Endothelial cell of hepatic sinusoid (primary cell): ENCODE data around the gene ACOX3.

Source experiments
- in situ Hi-C: cut with HindIII; loops from 2 replicates; pipeline ENCODE4 v1.10.0; 2017; ENCODE audit warnings: low sequenced_read_pairs

Gene ACOX3

DNA sequence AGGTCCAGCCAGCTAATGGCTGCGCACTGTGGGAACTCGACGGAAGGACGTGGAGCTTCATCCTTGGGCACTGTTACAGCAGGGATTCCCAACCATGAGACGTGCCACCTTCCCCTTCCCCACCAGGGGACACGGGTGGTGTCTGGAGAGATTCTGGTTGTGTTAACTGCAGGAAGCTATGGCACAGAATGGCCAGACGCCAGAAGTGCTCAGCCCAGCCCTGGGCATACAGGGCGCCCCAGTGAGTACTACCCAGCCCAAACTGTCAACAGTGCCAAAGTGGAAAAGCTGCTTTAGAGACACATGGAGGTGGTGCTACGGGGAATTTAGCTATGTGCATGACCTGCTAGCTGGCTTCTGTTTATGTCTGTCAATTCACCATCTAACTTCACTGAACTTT lies 32.8 kb downstream of the ACOX3 start:
- in situ Hi-C loops, result loop anchor here (5.0 kb wide), 1 partner anchor 140 kb away; the partner anchor contains the start of gene HTRA3

DNA sequence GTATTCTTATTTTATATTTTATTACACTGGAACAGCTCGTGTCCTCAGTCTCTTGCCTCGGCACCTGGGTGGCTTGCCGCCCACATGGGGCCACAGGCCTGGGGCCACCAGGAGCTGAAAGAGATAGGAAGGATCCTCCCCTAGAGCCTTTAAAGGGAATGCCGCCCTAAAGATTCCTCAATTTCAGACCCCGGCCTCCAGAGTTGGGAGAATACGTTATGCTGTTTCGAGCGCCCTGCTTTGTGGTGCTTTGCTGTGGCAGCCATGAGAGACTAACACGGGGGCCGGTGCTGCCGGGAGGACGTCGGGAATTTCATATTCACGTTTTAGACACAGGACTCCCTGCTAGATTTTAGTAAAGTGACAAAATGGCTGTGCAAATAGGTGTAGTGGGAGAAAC lies 33.2 kb downstream of the ACOX3 start:
- in situ Hi-C loops, result loop anchor here (5.0 kb wide), 1 partner anchor 140 kb away; the partner anchor contains the start of gene HTRA3

DNA sequence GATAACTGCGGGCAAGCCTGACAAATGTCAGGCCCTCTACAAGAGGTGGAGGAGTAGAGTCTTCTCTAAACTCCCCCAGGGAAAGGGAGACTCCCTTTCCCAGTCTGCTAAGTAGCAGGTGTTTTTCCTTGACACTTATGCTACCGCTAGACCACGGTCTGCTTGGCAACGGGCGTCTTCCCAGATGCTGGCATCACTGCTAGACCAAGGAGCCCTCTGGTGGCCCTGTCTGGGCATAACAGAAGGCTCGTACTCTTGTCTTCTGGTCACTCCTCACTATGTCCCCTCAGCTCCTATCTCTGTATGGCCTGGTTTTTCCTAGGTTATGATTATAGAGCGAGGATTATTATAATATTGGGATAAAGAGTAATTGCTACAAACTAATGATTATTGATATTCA lies 33.6 kb downstream of the ACOX3 start:
- in situ Hi-C loops, result loop anchor here (5.0 kb wide), 1 partner anchor 140 kb away; the partner anchor contains the start of gene HTRA3

DNA sequence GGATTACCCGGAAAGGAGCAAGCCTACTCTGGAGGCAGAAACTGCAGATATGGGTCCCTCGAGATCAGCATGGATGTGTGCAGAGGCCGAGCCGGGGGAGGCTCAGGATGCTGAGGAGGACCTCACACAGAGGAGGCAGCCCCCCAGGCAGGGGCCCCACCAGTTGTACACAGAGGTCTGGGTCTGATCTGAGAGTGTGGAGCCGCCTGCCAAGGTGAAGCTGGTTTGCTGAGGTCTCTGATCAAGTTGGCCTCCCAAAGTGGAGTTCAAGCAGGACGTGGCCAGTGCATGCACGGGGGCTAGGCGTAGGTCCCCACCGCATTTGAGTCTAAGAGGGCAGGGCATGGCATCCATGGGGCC lies 35.0 kb downstream of the ACOX3 start:
- in situ Hi-C loops, result loop anchor here (5.0 kb wide), 1 partner anchor 138 kb away; the partner anchor contains the start of gene HTRA3

DNA sequence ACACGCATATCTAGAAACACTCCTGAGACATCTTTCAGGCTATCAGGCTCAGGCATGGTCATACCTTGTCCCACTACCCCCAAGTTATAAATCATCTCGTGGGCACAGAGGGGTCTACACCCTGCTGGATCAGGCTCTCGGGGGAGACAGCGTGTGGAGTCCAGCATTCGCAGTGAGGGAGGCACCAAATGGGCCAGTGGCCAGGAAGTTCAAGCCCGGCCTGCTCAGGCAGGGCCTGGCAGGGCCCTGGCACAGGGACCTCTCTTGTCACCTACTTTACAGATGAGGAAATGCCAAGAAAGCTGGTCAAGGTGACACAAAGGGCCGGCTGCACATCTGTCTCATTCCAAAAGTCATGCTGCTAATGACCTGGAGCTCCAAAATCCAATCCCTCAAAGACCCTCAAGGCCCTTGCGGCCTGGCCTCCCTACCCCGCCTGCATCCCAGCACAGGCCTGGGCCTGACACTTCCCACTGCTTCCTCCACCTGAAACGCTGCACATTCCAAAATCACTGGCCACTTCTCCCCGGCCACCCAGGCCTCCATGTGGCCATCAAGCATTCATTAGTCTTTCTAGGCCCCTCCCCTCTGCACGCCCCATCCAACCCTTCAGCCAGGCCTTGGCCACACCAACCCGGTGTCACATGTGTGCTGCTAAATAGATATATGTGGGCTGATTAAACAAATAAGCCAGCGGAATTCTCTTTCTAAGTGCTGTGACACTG lies 35.6 kb downstream of the ACOX3 start:
- in situ Hi-C loops, result loop anchor here (5.0 kb wide), 2 partner anchors 138 to 183 kb away; partner anchors contain the start of gene HTRA3

DNA sequence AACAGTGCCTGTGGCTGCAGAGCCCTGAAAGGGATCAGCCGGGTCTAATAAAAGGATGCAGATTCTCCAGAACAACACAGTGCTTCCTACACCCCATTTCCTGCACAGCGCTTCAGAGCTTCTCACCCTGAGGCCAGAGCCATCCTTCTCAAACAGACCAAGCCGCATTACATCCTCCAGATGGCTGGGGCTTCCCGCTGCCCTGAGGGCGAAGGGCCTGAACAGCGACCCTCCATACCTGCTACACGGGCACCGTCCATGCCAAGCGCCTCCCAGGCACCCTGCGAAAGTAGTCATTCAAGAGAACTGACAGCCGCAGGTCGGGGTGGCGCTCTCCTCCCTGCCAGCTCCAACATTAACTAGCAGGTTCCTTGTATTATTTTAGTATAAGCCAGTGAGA lies 36.5 kb downstream of the ACOX3 start:
- in situ Hi-C loops, result loop anchor here (5.0 kb wide), 1 partner anchor 182 kb away; no protein-coding TSS in a partner anchor

DNA sequence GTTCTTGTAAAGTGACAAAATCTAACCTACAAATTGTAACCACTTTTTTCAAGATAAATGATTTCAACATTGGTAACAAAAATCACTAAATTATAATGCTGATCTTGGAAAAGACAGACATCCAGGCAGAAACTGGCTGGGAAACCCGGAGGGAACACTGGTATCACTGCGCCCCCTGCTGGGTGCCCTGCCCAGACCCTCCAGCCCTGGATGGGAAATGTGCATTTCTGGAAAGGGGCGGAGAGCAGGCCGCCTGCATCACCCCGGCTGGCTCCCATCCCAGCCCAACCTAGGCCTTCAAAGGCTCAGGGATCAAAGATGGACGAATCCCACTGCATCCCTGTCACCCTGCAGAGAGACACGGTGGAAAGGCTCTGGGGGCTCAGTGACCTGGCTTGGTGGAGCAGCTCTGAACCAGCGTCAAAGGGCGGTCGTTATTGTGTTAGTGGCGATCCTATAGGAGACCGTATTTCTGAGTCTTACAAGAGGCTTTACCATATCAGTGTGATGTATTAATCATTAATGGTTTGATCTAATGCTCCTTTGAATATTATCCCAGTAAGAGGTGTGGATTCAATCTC lies 37.3 kb downstream of the ACOX3 start:
- in situ Hi-C loops, result loop anchor here (5.0 kb wide), 1 partner anchor 181 kb away; no protein-coding TSS in a partner anchor

DNA sequence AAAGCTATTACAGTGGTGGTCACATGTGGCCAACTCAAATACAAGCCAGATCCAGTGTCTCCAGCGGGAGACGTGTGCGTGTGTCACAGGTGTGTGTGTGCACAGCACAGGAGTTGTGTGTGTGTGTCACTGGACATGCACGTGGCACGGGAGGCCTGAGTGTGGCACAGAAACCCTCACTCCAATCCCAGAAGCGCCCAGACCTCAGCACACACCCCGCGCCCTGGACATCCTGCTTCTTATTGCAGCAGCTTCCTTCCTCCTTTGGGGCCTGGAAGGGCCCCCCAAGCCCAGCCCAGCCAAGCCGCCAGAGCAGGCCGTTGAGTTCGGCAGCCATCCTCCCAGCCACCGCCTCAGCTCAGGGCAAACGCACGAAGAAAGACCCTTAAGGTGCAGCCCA lies 37.9 kb downstream of the ACOX3 start:
- in situ Hi-C loops, result loop anchor here (5.0 kb wide), 1 partner anchor 180 kb away; no protein-coding TSS in a partner anchor

DNA sequence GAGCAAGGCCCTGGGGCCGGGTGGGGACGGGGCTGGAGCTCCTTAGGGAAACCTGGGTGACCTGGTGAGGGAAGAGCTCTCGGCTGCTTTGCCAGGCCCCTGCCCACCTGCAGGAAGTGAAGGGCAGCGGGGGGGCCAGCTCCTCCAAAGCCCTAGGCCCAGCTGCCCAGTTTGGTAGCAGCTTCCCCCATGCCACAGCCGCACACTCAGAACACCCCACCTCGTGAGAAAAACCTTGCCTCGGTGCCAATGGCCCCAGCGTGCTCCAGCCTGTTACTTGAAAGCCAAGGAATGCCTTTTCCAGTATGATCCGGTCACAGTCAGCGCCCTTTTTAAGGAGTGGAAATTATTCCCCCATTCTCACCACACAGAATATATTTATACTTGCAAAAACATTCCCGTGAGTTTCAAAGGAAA lies 38.3 kb downstream of the ACOX3 start:
- in situ Hi-C loops, result loop anchor here (5.0 kb wide), 1 partner anchor 180 kb away; no protein-coding TSS in a partner anchor

DNA sequence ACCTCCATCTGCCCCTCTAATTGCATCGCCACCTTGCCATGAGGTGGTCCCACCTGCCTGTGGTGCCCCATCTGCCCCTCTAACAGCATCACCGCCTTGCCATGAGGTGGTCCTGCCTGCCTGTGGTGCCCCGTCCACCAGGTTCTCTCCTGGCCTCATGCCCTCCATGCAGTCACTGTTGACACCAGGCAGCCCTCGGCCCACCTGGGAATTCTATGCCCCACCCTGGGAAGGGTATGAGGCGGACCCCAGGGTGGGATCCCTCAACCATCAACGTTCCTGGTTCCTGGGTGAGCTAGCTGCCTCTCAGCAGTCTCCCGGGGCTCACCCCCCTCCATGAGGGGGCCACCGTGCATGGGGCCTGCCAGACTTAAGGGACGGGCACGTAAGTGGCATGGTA lies 38.9 kb downstream of the ACOX3 start:
- in situ Hi-C loops, result loop anchor here (5.0 kb wide), 1 partner anchor 179 kb away; no protein-coding TSS in a partner anchor

DNA sequence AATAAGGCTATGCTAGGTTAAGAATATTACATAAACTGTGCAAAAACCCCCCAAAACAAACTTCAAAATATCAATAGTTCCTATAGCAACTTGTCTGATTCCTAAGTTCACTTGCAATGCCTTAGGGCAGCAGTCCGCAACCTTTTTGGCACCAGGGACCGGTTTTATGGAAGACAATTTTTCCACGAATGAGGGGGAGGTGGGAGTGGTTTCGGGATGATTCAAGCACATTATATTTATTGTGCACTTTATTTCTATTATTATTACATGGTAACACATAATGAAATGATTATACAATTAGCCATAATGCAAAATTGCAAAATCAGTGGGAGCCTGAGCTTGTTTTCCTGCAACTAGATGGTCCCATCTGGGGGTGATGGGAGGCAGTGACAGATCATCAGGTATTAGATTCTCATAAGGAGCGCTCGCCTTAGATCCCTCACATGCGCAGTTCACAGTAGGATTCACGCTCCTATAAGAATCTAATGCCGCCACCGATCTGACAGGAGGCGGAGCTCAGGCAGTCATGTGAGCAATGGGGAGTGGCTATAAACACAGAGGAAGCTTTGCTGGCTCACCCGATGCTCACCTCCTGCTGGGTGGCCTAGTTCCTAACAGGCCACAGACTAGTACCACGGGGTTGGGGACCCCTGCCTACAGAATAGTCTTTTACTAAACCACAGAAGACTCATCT lies 39.7 kb downstream of the ACOX3 start:
- in situ Hi-C loops, result loop anchor here (5.0 kb wide), 1 partner anchor 178 kb away; no protein-coding TSS in a partner anchor

DNA sequence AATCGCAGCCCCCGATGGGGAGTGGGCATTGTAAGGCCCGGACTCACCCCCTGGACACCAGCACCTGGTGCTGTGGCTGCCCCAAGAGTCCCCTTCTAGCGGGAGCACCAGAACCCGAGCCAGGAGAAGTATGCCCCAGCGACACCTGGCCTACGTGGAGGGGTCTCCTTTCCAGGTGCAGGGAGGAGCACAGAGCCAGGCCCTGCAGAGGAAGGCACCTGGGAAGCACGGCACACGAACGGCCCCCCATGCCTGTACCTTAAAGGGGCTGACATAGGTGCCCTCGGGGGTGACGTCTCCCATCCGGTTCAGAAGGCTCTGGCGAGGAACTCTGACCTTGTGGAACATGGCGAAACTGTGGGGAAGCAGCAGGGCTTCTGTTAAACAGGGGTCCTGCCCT lies 41.2 kb downstream of the ACOX3 start:
- in situ Hi-C loops, result no loop called here

DNA sequence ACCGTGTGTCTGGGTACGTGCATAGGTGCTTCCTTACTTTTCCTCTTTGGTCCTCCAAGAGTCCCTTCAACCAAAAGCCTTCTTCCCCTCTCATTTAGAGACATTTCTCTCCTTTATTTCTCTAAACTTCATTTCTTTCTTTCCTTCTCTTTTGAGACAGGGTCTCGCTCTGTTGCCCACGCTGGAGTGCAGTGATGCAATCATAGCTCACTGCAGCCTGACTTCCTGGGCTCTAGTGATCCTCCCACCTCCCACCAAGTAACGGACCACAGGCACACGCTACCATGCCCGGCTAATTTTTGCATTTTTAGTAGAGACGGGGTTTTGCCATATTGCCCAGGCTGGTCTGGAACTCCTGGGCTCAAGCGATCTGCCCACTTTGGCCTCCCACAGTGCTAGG lies 42.2 kb downstream of the ACOX3 start:
- in situ Hi-C loops, result no loop called here

DNA sequence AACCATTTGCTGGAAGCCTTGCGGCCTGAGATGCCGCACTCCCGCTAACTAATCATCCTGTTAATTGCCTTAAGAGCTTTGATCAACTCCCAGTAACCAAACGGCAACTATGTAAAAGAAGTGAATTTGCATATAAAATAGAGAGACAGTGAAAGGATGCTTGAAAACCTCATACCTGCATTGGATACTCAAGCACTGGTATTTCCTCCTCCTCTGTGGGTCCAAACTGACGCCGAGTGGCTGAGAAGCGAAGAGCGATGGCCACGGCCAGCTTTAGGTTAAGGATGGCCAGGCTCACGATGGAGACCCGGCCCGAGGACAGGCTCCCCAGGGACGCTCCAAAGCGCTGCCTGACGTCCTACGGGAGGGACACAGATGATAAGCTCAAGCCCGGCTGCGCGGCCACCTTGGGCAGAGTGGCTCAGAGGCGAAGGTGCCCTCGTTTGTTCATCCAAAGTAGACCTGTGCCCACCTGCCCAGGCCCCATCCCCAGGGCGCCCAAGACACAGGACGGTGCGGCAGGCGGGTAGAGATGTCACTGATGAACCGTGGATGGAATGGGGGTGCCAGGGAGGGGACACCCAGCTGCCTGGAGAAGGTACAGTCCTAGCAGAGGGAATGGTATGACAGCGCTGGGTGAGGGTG lies 43.6 kb downstream of the ACOX3 start:
- in situ Hi-C loops, result no loop called here

DNA sequence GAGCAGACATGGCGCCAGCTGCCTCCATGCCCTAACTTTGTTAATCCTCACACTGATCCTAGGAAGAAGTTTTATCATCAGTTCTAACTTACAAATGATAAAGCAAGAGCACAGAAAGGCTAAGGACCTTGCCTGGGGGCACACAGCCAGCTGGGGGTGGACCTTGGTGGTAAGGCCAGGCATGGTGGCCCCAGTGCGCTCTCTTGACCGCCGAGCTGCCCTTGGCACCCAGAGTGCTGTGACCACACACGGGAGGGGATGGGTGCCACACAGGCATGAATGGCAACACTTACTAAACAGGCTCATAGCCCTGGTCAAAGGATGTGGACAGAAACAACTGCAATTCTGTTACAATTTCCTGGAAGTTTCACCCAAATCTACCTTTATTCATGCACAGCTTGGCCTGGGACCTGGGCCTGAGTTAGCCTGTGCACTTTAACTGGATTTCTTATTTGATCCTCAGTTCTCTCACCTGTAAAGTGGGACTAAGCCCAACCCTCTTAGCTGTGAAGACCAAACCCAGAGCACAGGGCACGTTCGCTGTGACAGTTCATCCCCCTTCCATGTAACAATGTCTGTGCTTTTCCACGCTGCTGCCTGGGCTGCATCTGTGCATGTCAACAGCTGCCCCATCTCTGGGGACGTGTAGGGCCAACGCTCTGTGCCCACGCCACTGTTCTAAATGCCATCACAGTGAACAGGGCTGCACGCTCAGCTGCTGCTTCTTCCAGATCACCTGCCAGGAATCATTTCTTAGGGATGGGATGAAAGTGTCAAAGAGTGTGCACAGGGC lies 44.8 kb downstream of the ACOX3 start:
- in situ Hi-C loops, result no loop called here

DNA sequence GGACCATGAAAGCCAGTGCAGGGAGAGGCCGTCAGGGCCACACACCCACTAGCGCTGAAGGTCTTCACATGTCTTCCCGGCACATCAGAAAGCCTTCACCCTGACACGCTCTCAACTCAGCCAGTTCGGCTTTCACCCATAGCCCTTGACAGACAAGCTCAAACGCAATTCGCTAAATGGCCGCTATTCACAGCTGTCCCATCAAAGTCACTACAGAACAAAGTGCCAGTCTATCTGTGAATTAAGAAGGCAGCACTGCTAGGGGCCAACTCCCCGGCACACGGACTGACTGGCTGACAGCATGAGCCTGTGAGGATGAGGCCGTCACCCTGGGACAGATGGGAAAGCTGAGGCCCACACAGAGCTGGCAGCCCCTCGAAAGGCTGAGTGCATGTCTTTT lies 45.7 kb downstream of the ACOX3 start:
- in situ Hi-C loops, result no loop called here

DNA sequence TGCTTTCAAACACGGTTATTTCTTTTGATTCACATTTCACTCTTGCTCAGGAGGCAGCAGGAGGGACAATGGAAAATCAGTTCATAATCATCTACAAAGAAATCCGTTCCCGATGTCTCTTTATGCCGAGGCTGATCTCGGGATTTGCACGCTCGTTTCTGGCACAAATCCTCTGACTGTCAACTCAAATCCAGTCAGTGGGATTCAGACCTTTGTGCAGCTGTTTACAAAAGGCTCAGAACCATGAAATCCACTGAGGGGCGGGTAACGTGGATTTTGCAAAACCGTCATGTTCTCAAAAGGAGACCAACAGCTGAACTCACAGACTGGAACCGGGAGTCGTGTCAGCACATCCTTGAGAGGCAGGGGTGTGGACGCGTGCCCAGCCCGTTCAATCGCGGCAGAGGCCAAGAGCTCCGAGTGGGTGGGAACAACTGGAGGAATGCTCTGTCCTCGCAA lies 46.4 kb downstream of the ACOX3 start:
- in situ Hi-C loops, result no loop called here

DNA sequence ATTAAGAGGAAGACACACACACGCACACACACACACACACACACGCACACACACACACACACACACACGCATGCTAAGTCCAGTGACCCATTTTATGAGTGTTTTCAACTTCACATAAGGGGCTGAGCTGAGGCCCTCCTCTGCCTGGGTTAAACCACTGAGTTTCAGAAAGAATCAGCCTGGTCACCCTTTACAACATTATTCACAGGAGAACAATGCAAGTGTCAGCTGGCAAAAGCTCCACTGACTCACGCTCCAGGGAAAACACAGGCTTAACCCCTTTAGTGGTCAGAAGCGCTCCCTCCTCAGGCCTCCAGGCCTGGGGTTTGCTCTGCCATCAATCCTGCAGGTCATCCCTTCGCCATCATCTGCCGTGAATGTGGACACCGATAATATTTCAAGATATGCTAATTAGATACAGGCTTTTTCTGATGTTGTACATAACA lies 46.9 kb downstream of the ACOX3 start:
- in situ Hi-C loops, result no loop called here

DNA sequence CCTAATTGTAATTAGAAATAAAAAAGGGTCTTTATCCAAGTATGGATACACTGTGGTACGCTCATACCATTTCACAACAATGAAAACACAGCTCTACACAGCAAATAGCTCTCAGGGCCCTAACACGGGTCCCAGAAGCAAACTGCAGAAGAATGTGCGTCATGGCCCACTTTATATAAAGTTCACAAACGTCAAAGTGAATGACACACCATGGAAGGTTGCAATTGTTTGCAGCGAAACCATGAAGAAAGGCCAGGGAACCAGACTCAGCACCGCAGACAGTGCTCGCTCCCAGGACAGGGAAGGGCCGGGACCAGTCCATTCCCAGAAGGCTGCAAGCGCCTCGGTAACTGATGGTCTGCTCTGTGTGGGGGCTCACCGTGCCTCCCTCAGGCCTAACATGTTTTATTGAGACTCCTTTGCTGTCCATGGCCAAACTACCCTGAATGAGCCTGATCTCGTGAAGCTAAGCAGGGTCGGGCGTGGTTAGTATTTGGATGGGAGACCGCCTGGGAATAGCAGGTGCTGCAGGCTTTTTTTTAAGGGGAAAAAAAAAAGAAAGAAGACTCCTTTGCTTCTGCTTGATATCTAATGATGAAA lies 47.8 kb downstream of the ACOX3 start:
- in situ Hi-C loops, result no loop called here

DNA sequence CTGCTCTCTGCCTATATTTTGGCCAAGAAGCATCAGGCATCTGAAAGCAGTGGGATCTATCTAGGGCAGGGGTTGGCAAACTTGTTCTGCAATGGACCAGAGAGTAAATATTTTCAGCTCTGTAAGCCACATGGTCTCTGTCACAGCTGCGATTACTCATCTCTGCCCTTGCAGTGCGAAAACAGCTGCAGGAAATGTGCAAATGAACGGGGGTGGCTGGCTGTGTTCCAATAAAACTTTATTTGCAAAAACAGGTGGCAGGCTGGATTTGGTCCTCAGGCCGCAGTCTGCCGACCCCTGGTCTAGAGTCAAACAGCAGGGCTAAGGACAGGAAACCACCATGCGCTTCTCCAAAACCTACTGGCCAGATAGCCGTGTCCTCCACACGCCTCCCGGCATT lies 48.6 kb downstream of the ACOX3 start:
- in situ Hi-C loops, result no loop called here
